ENCODE measurements around the gene LYAR.

The LYAR gene

DNA sequence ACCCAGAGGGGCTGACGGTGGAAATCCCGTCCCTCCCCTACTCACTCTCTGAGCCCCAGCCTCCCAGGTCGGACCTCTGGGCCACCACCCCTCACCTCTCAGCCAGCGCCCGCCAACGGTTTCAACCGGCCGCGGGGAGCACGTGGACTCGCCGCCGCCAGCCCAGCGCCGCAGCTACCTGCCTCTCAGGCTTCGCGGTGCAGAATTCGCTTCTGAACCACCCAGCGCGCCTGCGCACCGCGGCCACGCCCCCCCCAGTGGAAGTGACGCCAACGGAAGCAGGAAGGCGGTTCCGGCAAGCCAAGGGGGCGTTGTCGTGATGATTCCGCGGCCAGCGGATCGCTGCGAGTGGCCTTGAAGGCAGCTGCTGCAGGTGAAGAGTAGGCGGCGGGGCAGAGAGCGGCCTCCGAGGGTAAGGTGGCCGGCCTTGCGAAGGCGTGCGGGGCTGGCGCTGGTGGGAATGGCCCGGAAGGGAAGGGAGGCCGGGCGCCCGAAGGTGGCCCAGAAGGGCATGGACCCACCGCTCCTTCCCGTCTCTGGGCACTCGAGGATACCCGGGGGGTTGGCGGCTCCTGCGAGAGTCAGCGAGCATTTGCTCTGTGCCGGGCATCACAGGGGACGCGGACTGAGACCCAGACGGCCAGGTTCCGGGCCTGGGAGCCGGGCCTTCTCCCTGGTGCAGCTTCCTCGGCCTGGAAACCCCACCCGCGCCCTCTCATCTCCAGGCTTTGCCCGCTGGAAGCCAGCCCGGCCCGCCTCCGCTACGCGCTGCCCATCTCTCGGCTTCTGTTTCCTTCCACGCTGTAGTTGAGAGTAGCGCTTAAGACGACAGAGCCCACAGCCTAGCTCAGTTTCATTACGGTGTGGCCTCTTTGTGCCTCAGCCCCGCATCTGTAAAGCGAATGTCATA, at the start of gene LYAR, which contains the start of gene ZBTB49:
TSS of gene LYAR (minus strand) at position 214 of the 910 bp plus-strand sequence. CDS start 6,412 bp downstream, outside the sequence.
TSS of gene ZBTB49 (plus strand) at position 311 of the 910 bp plus-strand sequence. CDS start 9,695 bp downstream, outside the sequence.
- DNase-seq, result peak; percentile 70

DNA sequence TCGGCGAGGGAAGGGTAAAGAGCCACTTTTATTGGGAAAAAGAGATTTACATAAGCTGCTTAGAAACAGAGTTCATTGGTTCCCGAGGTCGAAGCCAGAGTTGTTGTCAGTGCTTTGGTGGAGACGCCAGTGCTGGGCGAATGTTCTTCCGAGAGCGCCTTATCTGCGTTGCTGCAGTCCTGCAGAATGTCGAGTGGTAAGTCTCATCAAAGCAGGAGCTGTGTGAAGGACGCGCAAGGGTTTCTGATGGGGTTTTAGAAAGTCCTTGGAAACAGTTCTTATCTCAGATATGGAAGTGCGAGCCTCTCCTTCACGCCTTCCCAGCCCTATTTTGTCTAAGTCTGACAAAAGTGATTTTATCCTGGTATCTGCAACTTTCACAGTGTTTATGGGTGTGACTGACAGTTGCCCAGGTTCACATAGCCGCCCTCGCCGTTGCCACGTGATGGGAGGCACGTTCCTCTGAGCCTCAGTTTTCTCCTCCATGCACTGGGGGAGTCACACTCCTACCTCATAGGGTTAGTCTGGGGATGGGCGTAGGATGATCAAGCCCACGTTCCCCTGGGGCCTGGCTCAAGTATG, 49.6 kb upstream of the LYAR start:
- DNase-seq, result no peak

GRCh38 chr4:4338210-4339001, 48.5 kb upstream of the LYAR start:
- no peak for DNase-seq

DNA sequence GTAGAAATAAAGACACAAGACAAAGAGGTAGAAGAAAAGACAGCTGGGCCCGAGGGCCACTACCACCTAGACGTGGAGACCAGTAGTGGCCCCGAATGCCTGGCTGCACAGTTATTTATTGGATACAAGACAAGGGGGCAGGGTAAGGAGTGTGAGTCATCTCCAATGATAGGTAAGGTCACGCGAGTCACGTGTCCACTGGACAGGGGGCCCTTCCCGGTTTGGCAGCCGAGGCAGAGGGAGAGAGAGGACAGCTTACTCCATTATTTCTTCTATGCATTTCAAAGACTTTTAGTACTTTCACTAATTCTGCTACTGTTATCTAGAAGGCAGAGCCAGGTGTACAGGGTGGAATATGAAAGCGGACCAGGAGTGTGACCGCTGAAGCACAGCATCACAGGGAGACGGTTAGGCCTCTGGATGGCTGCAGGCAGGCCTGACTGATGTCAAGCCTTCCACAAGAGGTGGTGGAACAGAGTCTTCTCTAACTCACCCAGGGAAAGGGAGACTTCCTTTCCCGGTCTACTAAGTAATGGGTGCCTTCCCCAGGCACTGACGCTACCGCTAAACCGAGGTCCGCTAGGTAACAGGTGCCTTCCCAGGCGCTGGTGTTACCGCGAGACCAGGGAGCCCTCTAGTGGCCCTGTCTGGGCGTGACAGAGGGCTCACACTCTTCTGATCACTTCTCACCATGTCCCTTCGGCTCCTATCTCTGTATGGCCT, 45.0 kb upstream of the LYAR start:
- no peak for DNase-seq

- DNase-seq, result no peak
These were observed 43.3 kb upstream of the LYAR start for GRCh38 chr4:4333265-4333706.

DNA sequence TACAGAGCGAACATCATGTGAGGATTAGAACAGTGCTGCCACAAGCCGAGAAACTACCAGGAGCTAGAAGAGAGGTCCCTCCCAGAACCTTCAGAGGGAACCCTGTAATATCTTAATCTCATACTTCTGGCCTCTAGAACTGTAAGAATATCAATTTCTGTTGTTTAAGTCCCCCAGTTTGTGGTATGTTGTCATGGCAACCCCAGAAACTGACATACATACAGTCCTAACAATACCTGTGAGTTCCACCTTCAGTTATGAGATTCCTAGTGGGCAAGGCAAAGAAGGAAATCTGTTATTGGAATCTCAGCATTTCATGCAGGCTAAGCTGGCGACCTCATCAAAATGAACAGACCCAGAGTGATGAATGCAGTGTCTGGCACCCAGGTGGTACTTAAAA, 42.6 kb upstream of the LYAR start:
- DNase-seq, result no peak

DNA sequence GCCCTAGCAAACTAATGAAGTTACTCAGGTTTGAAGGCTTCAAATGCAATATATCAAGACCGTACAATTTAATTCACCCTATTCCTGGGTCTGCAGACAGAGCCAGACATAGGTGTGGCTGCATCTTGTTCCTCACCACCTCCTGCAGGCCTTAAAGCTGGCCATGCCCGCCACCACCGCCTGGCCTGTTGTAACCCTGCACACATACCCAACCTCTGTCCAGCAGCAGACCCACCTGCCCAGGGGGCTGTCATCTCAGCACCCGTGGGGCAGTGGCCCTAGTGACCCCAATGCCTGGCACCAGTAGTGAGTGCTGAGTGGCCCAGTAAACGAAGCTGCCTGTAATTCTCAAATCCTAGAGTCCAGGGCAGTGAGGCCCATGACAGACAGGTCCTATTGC, 40.8 kb upstream of the LYAR start:
- no peak for DNase-seq

DNA sequence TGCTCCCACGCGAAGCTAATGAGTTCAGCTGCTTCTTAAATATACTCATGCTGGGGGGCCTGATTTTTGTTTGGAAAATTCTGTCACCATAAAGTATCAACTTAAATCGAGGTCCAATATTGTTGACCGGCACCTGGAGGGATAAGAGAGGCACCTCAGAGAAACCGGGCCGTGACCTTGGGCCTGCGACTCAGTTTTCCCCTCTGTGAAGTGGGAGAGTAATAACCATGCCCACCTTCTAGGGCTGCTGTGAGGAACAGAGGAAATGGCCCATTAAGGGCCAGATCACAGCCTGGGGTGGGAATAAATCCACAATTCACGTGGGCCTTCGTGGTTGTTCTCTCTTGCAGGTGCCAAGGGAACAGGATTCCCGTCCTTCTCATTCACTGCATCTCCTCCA, 39.5 kb upstream of the LYAR start:
- no peak for DNase-seq

DNA sequence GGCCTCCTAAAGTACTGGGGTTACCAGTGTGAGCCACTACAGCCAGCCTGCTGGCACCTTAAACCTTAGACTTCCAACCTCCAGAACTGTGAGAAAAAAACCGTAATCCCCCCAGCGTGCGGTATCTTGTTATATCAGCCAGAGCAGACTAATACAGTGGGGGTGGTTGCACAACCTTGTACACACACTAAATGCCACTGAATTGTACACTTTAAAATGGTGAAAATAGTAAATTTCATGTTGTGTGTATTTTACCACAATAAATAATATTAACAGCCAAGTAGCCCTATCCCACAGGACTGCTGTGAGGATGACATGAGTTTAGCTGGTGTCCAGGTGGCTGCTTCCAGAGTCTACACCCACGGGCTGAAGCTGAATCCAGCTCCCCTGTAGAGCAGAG, 38.9 kb upstream of the LYAR start:
- no peak for DNase-seq

DNA sequence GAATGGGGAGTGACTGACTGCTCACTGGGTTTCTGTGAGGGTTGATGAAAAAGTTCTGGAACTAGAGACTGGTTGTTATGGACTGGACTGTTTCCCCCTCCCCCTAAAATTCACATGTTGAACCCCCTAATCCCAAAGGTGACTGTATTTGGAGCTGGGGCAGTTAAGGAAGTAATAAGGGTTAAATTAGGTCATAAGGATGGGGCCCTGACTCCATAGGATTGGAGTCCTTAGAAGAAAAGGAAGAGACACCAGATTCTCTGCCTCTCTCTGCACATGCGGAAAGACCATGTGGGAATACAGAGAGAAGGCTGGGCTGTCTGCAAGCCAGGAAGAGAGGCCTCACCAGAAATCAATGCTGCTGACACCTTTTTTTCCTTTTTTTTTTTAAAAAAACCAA, 38.3 kb upstream of the LYAR start:
- no peak for DNase-seq

- DNase-seq, result no peak
These were observed 37.7 kb upstream of the LYAR start for GRCh38 chr4:4327652-4328121.

DNA sequence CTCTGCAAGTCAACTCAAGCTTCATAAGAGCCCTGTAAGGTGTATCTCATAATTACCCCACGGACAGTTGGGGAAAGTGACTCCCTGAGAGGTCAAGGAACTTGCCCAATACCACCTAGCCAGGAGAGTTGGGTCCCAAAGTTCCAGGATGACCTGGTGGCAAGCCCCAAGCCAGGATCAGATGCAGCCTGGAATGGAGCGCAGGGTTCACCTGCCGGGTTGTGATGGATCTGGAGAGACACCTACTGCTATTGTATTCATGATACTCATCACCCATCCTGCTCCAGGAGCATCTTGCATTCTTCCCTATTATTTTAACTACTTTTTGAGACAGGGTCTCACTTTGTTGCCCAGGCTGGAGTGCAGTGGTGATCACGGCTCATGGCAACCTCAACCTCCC, 36.2 kb upstream of the LYAR start:
- DNase-seq, result no peak

DNA sequence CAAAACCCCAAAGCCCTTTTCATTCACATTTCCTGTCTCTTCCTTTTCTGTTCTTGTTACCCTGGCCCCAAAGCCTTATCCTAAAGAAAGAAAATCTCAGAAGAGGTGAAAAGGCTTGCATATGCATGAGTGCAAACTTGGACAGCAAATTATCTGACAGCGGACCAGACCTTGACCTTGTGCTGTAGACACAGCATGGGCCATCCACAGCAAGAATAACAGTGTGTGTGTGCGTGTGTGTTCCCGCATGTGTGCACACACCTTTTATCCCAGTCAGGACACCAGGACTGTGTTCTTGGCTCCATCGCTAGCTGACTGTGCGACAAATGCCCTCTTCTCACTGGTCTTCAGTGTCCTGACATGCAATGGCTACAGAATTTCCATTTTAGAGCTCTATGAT, 35.4 kb upstream of the LYAR start:
- DNase-seq, result no peak

DNA sequence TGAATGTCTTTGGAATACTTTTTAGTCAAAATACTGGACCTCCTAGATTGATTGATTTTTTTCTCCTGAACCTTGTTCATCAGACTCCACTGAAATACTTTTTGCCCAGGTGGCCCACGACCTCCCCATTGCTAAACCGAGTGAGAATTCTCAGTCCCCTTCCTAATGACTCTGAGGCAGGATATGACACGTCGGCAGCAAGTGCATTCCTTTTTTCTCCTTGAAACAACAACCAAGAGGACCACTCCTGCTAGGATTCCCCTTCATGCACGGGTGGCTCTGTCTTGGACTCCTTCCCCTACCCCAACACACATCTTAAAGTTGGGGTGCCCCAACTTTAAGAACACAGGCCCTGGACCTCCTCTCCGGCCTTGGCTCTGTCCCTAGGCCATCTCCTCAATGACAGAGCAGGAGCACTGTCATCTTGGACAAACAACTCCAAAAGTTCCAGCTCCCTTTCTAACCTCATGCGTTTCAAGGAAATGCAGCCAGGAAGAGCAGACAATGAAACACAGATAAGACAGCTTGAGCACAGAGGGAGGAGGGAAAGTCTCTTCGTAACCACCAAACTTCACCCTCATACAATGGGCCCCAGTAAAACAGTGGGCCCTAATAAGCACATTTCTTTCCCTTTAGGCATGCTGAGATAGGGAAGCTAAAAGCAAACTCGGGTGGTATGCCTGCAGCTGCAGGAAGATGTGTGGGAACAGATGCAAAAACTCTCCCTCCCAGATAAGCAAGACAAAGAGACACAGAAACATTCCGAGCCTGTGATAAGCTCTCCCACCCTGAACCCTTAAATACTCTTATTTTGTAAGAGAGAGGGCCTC, 34.0 kb upstream of the LYAR start:
- no peak for DNase-seq

GRCh38 chr4:4321951-4322688, 32.2 kb upstream of the LYAR start:
- no peak for DNase-seq

- DNase-seq, result no peak
These were observed 31.2 kb upstream of the LYAR start for GRCh38 chr4:4320951-4321714.

DNA sequence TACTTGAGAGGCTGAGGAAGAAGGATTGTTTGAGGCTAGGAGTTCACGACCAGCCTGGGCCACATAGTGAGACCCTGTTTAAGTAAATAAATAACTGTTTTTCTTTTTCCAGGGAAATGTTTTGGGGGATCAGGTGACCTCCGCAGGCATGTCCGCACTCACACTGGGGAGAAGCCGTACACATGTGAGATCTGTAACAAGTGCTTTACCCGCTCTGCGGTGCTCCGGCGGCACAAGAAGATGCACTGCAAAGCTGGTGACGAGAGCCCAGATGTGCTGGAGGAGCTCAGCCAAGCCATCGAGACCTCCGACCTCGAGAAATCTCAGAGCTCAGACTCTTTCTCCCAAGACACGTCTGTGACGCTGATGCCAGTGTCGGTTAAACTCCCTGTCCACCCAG, 30.6 kb upstream of the LYAR start:
- no peak for DNase-seq

GRCh38 chr4:4317496-4318232, 27.7 kb upstream of the LYAR start:
- no peak for DNase-seq

GRCh38 chr4:4316150-4316495, 26.2 kb upstream of the LYAR start:
- DNase-seq, result no peak

All from GOT3 (cell line).